Panc1 (cell line): ENCODE results near the gene HM13. TPM values are rescaled to one million over a fixed set of nuclear protein-coding genes. Genes with fewer than 3 reads are reported as not detected.

Source experiments
- ATAC-seq: fragments of 200-7000 bp; cut with Tn5 transposase; 2 replicates; pipeline ENCODE4 v1.9.1; 2020; ENCODE audit warnings: mild to moderate bottlenecking, moderate library complexity
- BruUV-seq: library from RNA; stranded (reverse); fragments of 400-500 nt; replicated peaks from 2 replicates; lab custom pipeline; 2021; lab: Mats Ljungman, UMichigan
- CTCF ChIA-PET: fragments of 300-600 bp; sonication (Branson Sonifier 250); formaldehyde crosslinking; loops from one replicate; lab custom pipeline; 2022; ENCODE audit warnings: antibody characterized with exemption; lab: Charles Lee
- POLR2A ChIA-PET: fragments of 300-600 bp; sonication (Branson Sonifier 250); formaldehyde crosslinking; loops from one replicate; lab custom pipeline; 2022; ENCODE audit warnings: antibody characterized with exemption; lab: Charles Lee
- DNase-seq: peaks from one replicate; pipeline ENCODE4 v3.0.0-alpha.2; 2010; ENCODE audit warnings: low read depth, low spot score
- H3K27ac ChIP-seq: 2 replicates; pipeline ENCODE4 v1.5.1; 2011; ENCODE audit warnings: mild to moderate bottlenecking, low read length, inconsistent platforms
- H3K27me3 ChIP-seq: fragments of 200-500 bp; sonication (Bioruptor generic); 2 replicates; pipeline ENCODE4 v1.6.0; 2014; ENCODE audit warnings: low read length, inconsistent platforms; ENCODE audit not compliant: control insufficient read depth, insufficient read depth
- H3K36me3 ChIP-seq: fragments of 200-500 bp; sonication (Bioruptor generic); 2 replicates; pipeline ENCODE4 v1.5.1; 2014; ENCODE audit warnings: inconsistent platforms, mild to moderate bottlenecking, low read length, moderate library complexity; ENCODE audit not compliant: control insufficient read depth, insufficient read depth
- H3K4me1 ChIP-seq: 2 replicates; pipeline ENCODE4 v1.5.1; 2011; ENCODE audit warnings: inconsistent platforms, mild to moderate bottlenecking, low read length, moderate library complexity; ENCODE audit not compliant: control insufficient read depth, insufficient read depth
- H3K4me3 ChIP-seq, 2 experiments: 2 replicates each; pipeline ENCODE4 v1.5.1; 2011 to 2012; ENCODE audit warnings: low read depth in 2 of 2, low read length in 2 of 2, mild to moderate bottlenecking in 2 of 2, inconsistent platforms in 1 of 2, moderate library complexity in 1 of 2
- H3K9me3 ChIP-seq: fragments of 200-500 bp; sonication (Bioruptor generic); 2 replicates; pipeline ENCODE4 v1.5.1; 2014; ENCODE audit warnings: low read depth, mild to moderate bottlenecking, inconsistent platforms, low read length, moderate library complexity; ENCODE audit not compliant: control insufficient read depth, insufficient read depth
- CTCF ChIP-seq: fragments of 450-650 bp; IDR thresholded peaks from 2 replicates; pipeline ENCODE4 v1.5.1; 2017; ENCODE audit warnings: mild to moderate bottlenecking
- POLR2AphosphoS5 ChIP-seq: IDR thresholded peaks from 2 replicates; pipeline ENCODE4 v1.6.1; 2012; ENCODE audit warnings: mild to moderate bottlenecking, low read depth, low read length, moderate library complexity
- REST ChIP-seq, 2 experiments: IDR thresholded peaks; 2 replicates each; pipeline ENCODE4 v1.6.1; 2011 to 2012; ENCODE audit warnings: low read depth in 2 of 2, control low read depth in 1 of 2, low read length in 1 of 2, mild to moderate bottlenecking in 1 of 2, moderate library complexity in 1 of 2; ENCODE audit not compliant: insufficient read depth in 1 of 2
- SIN3A ChIP-seq: IDR thresholded peaks from 2 replicates; pipeline ENCODE4 v1.6.1; 2012; ENCODE audit warnings: low read depth, mild to moderate bottlenecking, low read length, moderate library complexity, borderline replicate concordance; ENCODE audit not compliant: insufficient read depth
- TCF7L2 ChIP-seq: IDR thresholded peaks from 2 replicates; pipeline ENCODE4 v1.6.1; 2011; ENCODE audit warnings: mild to moderate bottlenecking, low read depth, low read length, inconsistent platforms
- in situ Hi-C: cut with HindIII; loops from 2 replicates; pipeline ENCODE4 v1.10.0; 2016; ENCODE audit warnings: low sequenced_read_pairs, low pct_unique_long_range_greater_than_20kb
- intact Hi-C: fragments of 100-400 bp; cut with micrococcal nuclease; formaldehyde crosslinking; loops from one replicate; pipeline ENCODE4 v1.10.0; 2022; ENCODE audit not compliant: unreplicated experiment
- total RNA-seq: library from RNA; stranded (reverse); gene quantifications from one replicate; pipeline ENCODE4 v1.2.1, GENCODE V29; 2021; ENCODE audit not compliant: unreplicated experiment

Gene HM13
- total RNA-seq, 1 experiment from 2014 or later, result 337 TPM

DNA sequence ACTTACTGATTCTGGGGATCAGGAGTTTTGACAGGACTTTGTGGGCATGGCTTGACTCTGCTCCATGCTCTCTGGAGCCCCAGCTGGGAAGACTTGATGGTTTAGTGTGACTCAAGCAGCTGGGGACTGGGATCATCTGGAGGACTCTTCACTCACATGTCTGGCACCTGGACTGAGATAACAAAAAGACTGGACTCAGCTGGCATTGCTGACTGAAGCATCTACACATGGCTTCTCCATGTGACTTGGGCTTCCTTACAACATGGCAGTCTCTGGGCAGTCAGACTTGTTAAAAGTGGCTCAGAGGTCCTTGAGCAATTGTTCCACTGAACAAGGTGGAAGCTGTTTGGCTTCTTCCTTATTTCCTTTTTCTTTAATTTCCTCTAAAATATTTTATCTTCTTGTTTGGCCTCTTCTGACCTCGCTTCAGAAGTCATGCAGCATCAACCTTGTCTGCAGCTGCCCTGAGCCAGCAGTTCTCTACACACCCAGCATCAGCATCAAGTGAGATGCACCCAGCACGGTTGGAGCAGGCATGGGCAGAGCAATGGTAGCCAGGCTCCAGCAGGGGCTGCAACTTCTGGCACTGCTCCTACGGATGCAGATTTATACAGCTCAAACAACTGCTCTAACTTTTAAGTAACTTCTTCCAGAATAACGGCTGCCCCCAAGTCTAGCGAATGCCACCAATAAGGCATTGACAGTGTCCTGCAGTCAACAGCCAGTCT, 5.6 kb upstream of the HM13 start:
- Histone ChIP-seq H3K4me1 (no peaks in the 10 kb centered on the region), H3K4me3 (no peak overlapping the region), H3K9me3 (no peaks in the 10 kb centered on the region), H3K27ac (no peak overlapping the region), H3K27me3 (no peaks in the 10 kb centered on the region), H3K36me3 (no peaks in the 10 kb centered on the region)
- DNase-seq (no peak), ATAC-seq (no peak)
- in situ Hi-C loops, result no loop called here
- intact Hi-C loops, result no loop called here
- ChIA-PET CTCF (interaction anchor here (0.6 kb wide), 1 partner anchor 1132 kb away, joined by 5 read pairs; no protein-coding TSS in a partner anchor), POLR2A (interaction anchor here (0.6 kb wide), 1 partner anchor 33 kb away, joined by 9 read pairs; no protein-coding TSS in a partner anchor)
- no TSS peak for BruUV-seq
- TF ChIP-seq CTCF (no peak), TCF7L2 (no peak), REST (IDR thresholded peaks at IDR 0.05; ENCODE audit: insufficient read depth in 1 of 2, low read depth in 2 of 2, low read length in 1 of 2) (no peak), SIN3A (no peak), POLR2AphosphoS5 (no peak)

- POLR2A ChIA-PET, result no interaction called here
Observed at GRCh38 chr20:31515072-31515774, 981 bp downstream of the HM13 start.

More at GRCh38 chr20:31515072-31515774, 981 bp downstream of the HM13 start:
- CTCF ChIA-PET, result no interaction called here
- no TSS peak for BruUV-seq
- in situ Hi-C loops, result no loop called here
- DNase-seq (no peak), ATAC-seq (no peak)
- H3K27me3 ChIP-seq, result no peaks in the 10 kb centered on the region
- peaks cover 27% of the 10 kb centered on the region for H3K4me1 ChIP-seq
- H3K36me3 ChIP-seq, result no peaks in the 10 kb centered on the region; the same call in 1 of the 2 replicates
- TF ChIP-seq TCF7L2 (no peak), SIN3A (no peak), POLR2AphosphoS5 (no peak), REST (IDR thresholded peaks at IDR 0.05; ENCODE audit: insufficient read depth in 1 of 2, low read depth in 2 of 2, low read length in 1 of 2) (no peak), CTCF (no peak)
- intact Hi-C loops, result no loop called here
- peak overlapping the region; percentile 70 to 78 for H3K4me3 ChIP-seq
- H3K9me3 ChIP-seq, result no peaks in the 10 kb centered on the region
- H3K27ac ChIP-seq, result peak overlapping the region; percentile 90
